ENCODE data around the gene B4GALT6.

B4GALT6 gene

DNA sequence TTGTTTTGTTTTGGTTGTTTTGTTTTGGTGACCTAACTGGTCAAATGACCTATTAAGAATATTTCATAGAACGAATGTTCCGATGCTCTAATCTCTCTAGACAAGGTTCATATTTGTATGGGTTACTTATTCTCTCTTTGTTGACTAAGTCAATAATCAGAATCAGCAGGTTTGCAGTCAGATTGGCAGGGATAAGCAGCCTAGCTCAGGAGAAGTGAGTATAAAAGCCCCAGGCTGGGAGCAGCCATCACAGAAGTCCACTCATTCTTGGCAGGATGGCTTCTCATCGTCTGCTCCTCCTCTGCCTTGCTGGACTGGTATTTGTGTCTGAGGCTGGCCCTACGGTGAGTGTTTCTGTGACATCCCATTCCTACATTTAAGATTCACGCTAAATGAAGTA lies 92.8 kb downstream of the B4GALT6 start, which contains the start of gene TTR:
TTR (plus strand) TSS at position 250 of the 400 bp plus-strand sequence; CDS start at position 276, 26 bp downstream.
- no peak for DNase-seq (ENCODE audit: low spot score)

DNA sequence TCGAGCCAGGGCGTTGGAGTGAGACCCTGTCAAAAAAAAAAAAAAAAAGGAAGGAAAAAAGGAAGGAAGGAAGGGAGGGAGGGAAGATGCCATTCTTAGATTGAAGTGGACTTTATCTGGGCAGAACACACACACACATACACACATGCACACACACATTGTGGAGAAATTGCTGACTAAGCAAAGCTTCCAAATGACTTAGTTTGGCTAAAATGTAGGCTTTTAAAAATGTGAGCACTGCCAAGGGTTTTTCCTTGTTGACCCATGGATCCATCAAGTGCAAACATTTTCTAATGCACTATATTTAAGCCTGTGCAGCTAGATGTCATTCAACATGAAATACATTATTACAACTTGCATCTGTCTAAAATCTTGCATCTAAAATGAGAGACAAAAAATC lies 93.3 kb downstream of the B4GALT6 start:
- no peak for DNase-seq (ENCODE audit: low spot score)

DNA sequence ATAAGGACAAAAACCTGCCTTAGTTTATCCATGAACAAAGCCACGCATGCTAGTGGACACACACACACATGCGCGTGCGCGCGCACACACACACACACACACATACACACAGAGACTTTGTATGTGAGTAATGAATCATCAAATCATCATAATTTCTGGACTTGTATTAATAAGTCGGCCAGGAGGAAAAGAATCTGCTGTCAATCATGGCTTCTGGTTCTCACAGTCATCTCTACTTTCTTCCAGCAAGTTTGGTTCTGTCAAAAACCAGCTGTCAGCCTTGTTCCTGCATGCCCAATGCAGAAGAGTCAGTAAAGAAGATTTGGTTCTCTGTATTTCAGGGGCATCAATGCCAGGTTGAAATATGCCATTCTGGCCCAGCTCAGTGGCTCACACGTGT lies 93.8 kb downstream of the B4GALT6 start:
- no peak for DNase-seq (ENCODE audit: low spot score)

DNA sequence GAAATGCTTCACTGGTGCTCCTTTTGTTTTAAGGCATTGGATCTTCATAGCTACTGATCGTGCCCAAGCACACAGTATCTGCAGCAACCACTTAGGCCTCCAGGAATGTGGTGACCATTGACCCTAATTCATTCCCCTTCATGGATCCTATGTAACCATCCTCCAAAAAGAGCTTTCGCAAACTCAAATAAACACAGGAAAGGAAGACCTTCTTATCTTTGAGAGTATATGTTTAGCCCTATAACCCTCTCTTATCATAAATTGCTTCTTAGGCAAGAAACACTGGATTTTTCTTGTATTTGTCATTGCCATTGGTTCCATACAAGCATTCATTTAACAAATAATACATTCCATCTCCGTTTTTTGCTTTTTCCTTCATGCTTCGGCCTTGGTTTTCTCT lies 96.9 kb downstream of the B4GALT6 start:
- no peak for DNase-seq (ENCODE audit: low spot score)

DNA sequence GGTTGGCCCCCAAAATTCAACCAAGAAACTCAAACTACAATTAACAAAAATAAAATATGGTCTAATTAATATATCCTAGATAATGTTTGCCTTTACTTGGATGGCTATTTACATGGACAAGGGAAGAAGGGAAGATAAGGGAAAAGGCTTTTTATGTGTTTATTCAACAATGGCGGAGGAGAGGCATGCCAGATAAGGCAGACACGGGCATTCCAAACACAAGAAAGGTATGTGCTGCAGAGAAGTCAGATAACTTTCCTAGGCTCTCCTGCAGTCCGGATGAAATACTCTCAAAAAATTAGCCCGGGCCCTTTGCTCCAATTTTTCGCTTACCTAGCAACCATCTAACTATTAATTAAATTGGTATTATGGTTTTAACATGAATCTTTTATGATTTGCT lies 97.8 kb downstream of the B4GALT6 start:
- DNase-seq (ENCODE audit: low spot score) = no peak

DNA sequence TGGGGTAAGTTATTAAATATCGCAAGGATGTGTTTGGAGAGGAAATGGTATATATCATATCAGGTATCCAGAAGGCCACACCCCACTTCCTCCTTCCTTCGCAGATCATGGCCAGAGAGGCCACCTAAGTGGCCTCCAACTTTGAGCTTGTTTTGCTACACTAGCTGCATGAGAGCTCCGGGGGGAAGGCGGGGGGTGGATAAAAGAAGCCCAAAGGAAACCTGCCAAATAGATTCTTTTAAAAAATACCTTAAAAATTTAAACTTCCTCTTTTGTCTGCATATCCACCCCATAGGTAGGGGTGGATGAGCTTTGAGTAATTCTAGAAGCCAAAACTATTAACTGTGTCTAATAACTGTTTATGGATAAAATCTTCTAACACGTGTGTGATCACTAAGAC lies 98.4 kb downstream of the B4GALT6 start:
- DNase-seq (ENCODE audit: low spot score) = no peak

DNA sequence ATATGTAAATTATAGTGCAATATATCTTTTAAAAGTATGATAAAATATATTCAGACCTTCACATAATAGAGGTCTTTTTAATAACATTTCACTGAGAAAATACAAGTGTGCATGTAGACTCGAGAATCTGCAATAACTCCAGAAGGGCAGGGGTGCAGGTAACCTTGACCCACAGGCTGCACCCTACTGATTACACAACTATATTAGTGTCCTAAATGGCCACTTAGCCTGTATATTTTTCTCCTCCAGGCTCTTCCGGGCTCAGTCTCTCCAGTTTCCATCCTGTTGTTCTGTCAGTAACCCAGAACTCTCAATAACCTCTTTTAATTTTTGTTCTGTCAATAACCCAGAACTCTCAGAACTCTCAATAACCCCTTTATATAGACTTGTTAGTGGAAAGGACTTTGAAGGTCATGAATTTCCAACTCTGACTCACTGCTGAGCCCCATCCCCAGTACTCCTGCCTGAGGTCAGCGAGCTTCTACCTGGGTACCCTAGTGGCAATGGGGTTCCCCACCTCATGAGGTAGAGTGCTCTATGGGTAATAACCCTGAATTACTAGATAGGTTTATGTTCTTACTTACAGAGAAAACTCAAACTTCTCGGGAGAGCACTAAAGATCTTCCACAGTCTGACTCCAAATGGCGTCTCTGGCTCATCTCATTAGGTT lies 101.1 kb downstream of the B4GALT6 start:
- DNase-seq (ENCODE audit: low spot score) = no peak

DNA sequence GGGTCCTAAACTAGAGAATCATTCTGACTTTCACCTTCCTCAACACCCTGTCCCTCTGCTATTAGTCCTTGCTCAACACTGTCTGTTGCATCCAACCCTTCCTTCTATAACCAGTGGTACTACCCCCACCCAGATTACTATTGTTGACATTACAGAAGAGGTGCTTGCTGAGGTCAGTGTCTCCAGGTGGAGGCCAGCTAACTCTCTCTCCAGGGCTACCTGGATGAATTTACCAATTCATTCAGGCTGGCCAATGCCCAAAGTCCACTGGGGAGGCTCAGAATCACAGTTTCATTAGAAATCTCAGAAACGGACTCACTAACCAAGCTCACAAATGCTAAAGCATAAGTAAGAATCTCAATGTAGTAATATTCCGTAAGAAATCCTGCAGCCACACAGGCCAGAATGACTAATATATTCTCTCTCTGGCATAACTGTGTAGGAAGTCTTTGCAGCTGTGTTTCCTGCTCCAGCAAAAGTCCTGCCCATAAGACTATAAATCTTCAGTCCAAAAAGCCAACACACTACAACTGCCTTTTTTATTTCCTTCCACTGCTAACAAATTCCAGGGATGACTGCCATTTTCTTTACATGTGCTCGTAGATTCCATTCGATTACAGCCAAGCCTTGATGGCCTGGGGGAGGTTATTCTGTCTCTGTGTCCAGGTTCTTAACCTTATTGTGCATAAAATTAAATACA lies 102.7 kb downstream of the B4GALT6 start:
- DNase-seq (ENCODE audit: low spot score) = no peak

DNA sequence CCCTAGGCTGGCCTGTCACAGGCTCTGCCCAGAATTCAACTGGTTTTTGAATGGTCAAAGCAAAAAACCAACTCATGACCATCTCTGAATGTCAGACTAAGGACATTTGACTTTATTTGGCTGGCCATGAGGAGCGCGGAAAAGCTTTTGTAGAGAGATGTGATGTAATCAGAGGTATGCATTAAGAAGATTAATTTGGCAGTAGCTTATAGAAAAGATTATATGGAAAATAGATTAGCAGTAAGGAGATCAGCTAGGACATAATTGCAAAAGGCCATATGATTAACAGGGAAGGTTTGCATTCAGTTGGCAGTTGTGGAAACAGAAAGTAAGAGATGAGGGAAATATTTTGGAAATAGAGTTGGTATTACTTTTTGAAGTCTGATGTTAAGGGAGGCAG lies 105.0 kb downstream of the B4GALT6 start:
- no peak for DNase-seq (ENCODE audit: low spot score)

DNA sequence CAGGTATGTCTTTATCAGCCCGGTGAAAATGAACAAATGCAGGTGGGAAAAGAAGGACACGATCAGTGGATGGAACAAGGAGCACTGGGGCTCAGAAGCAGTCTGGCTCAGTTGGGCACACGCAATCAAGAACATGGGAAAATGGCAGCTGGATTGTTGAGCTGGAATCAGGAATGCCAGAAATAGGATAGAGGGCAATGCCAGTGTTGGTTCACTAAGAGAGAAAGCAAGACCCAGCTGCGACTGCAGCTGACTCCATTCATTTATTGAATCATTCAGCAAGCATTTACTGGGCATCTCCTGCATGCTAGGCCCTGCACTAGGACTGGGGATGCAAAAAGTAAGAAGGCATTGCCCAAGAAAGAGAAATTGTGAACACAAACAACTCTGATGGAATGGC lies 106.3 kb downstream of the B4GALT6 start:
- DNase-seq (ENCODE audit: low spot score) = no peak

DNA sequence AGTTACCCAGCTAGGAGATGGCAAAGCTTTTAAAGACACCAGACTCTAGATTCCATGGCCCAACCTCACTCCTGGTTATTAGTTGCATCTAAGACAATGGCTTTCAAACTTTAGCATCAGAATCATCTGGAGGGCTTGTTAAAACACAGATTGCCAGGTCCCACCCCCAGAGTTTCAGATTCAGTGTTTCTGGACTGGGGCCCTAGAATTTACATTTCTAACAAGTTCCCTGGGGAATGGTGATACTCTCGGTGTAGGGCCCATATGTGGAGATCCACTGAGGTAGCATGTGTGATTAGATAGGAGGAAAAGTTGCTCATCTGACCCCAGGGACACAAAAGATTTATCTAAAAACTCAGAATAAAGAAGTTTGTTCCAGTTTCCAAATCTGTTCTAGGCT lies 107.2 kb downstream of the B4GALT6 start:
- no peak for DNase-seq (ENCODE audit: low spot score)

DNA sequence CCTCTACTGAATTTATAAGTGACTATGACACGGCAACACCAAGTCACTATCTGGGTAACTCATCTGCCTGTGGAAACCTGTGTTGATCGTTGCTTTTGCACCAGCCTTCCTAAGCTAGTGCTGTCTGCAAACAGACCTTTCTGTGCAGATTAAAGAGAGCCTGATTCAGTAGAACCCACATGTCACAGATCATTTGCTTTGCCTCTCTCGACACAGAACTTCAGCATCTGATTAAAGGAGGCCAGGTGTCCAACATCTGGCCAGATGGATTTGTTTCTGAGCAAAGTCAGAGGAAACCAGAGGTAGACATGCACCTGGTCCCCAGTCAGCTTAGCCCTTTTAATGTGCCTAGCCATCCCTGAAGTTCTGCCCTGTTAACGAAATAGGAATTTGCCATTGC lies 107.7 kb downstream of the B4GALT6 start:
- no peak for DNase-seq (ENCODE audit: low spot score)

DNA sequence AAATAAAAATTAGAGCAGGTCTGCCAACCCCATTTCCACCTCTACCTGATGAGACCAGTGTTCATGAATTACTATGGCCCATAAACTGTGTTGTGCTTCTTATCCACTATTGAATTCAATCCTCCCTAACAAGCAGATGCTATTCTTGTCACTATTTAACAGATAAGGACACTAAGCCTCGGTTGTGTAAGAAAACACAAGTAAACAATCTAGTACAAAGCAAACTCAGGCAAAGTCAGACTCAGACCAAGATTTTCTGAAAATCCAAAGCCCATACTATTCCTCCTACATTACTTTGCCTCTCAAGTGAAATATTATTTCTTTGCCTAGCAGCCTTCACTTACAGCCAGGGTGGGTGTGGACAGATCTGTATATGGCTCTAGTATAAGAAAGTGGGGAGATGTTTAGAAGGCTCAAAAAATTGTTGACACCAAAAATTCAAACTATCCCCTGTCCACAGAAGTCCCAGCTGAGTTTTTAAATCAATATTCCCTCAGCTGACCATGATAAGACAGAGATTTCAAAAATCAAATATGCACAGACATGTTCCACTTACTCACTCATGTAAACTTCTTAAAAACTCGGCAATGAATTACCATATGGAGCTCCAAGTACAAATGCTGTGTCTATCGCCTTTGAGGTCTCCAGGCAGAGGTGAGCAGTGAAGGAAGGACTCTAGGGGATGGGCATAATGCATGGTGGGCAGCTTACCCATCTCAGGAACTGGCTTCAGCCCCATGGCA lies 108.7 kb downstream of the B4GALT6 start:
- no peak for DNase-seq (ENCODE audit: low spot score)

DNA sequence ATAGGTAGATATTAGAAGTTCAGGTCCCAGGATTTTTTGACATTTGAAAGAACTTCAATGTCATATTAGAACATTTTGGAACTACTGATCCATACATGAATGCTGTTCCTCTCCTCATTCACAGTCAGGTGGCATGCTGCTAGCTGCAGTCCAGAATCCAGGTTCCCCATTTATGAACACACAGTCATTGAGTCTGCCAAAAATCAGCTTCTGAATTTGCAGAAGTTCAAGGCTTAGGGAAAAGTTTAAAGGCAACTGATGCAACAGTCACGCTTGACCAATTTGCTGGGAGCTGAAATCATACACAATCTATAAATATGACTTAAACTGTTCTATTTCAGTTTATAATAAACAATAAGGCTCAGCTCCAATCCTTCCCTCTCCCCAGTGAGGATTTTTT lies 110.0 kb downstream of the B4GALT6 start:
- DNase-seq (ENCODE audit: low spot score) = no peak

All from AG08396 (cell line).